H9 (cell line): ENCODE measurements around the gene ANK2. TPM values are rescaled to one million over a fixed set of nuclear protein-coding genes. Genes with fewer than 3 reads are reported as not detected.
A peak's percentile ranks its signal among the peaks of the same experiment; 100 is the strongest.

Experiments used
- DNase-seq: peaks from one replicate; pipeline ENCODE4 v3.0.0-alpha.2; 2017
- H2AFZ ChIP-seq: one replicate; pipeline ENCODE4 v1.6.1; 2013; ENCODE audit warnings: mild to moderate bottlenecking, low read length, control low read depth, moderate library complexity
- H2AK5ac ChIP-seq: 2 replicates; pipeline ENCODE4 v1.6.1; 2013; ENCODE audit warnings: low read length, control low read depth, mixed read lengths; ENCODE audit not compliant: insufficient read length
- H2BK120ac ChIP-seq: one replicate; pipeline ENCODE4 v1.6.1; 2013; ENCODE audit warnings: low read depth, mild to moderate bottlenecking, low read length, control low read depth, inconsistent platforms; ENCODE audit not compliant: poor library complexity, severe bottlenecking
- H2BK12ac ChIP-seq: 2 replicates; pipeline ENCODE4 v1.6.1; 2013; ENCODE audit warnings: low read length, control low read depth, mixed read lengths, low read depth; ENCODE audit not compliant: insufficient read length
- H2BK15ac ChIP-seq: 2 replicates; pipeline ENCODE4 v1.6.1; 2013; ENCODE audit warnings: low read depth, low read length, control low read depth
- H2BK20ac ChIP-seq: one replicate; pipeline ENCODE4 v1.6.1; 2013; ENCODE audit warnings: low read depth, mild to moderate bottlenecking, low read length, control low read depth, inconsistent platforms; ENCODE audit not compliant: poor library complexity, severe bottlenecking
- H2BK5ac ChIP-seq: 2 replicates; pipeline ENCODE4 v1.6.1; 2013; ENCODE audit warnings: low read length, control low read depth, mixed read lengths; ENCODE audit not compliant: insufficient read length
- H3K14ac ChIP-seq: 2 replicates; pipeline ENCODE4 v1.6.1; 2013; ENCODE audit warnings: low read length, control low read depth; ENCODE audit not compliant: insufficient read depth
- H3K18ac ChIP-seq: 2 replicates; pipeline ENCODE4 v1.6.1; 2013; ENCODE audit warnings: low read depth, mild to moderate bottlenecking, mixed read lengths, low read length, control low read depth; ENCODE audit not compliant: insufficient read length
- H3K23ac ChIP-seq: 2 replicates; pipeline ENCODE4 v1.6.1; 2013; ENCODE audit warnings: low read length, control low read depth, mixed read lengths, low read depth; ENCODE audit not compliant: insufficient read length
- H3K23me2 ChIP-seq: 2 replicates; pipeline ENCODE4 v1.6.1; 2013; ENCODE audit warnings: low read depth, mild to moderate bottlenecking, mixed read lengths, low read length, control low read depth; ENCODE audit not compliant: insufficient read length, poor library complexity, severe bottlenecking
- H3K27ac ChIP-seq: 2 replicates; pipeline ENCODE4 v1.5.1; 2013; ENCODE audit warnings: low read length, control low read depth, mixed read lengths, low read depth; ENCODE audit not compliant: insufficient read length
- H3K27me3 ChIP-seq: 2 replicates; pipeline ENCODE4 v1.6.1; 2013; ENCODE audit warnings: low read length, control low read depth, inconsistent platforms; ENCODE audit not compliant: insufficient read depth
- H3K4ac ChIP-seq: 2 replicates; pipeline ENCODE4 v1.6.1; 2013; ENCODE audit warnings: low read depth, mild to moderate bottlenecking, control low read depth, inconsistent platforms, low read length, moderate library complexity
- H3K4me1 ChIP-seq: 2 replicates; pipeline ENCODE4 v1.6.1; 2013; ENCODE audit warnings: low read length, control low read depth, inconsistent platforms; ENCODE audit not compliant: insufficient read depth
- H3K4me2 ChIP-seq: 2 replicates; pipeline ENCODE4 v1.6.1; 2013; ENCODE audit warnings: low read length, control low read depth, mixed read lengths; ENCODE audit not compliant: insufficient read length, insufficient read depth
- H3K56ac ChIP-seq: 2 replicates; pipeline ENCODE4 v1.6.1; 2013; ENCODE audit warnings: low read depth, mild to moderate bottlenecking, mixed read lengths, low read length, control low read depth; ENCODE audit not compliant: insufficient read length
- H3K79me1 ChIP-seq: 2 replicates; pipeline ENCODE4 v1.6.1; 2013; ENCODE audit warnings: low read depth, mild to moderate bottlenecking, moderate library complexity, low read length, control low read depth, inconsistent platforms; ENCODE audit not compliant: insufficient read depth, poor library complexity, severe bottlenecking
- H3K79me2 ChIP-seq: 2 replicates; pipeline ENCODE4 v1.6.1; 2013; ENCODE audit warnings: low read length, control low read depth, inconsistent platforms; ENCODE audit not compliant: insufficient read depth
- H3K9ac ChIP-seq: 2 replicates; pipeline ENCODE4 v1.6.1; 2013; ENCODE audit warnings: low read length, control low read depth, mixed read lengths; ENCODE audit not compliant: insufficient read length; ENCODE audit errors: extremely low read depth
- H3K9me3 ChIP-seq: one replicate; pipeline ENCODE4 v1.6.1; 2013; ENCODE audit warnings: low read depth, low read length, inconsistent platforms; ENCODE audit not compliant: control insufficient read depth
- H3T11ph ChIP-seq: one replicate; pipeline ENCODE4 v1.6.1; 2013; ENCODE audit warnings: mild to moderate bottlenecking, low read length, control low read depth, inconsistent platforms
- H4K20me1 ChIP-seq: one replicate; pipeline ENCODE4 v1.6.1; 2013; ENCODE audit not compliant: control insufficient read depth, insufficient read length, insufficient read depth
- H4K5ac ChIP-seq: 2 replicates; pipeline ENCODE4 v1.6.1; 2013; ENCODE audit warnings: low read depth, mild to moderate bottlenecking, mixed read lengths, low read length, control low read depth; ENCODE audit not compliant: insufficient read length
- H4K8ac ChIP-seq: replicated peaks from 2 replicates; pipeline ENCODE4 v1.6.1; 2013; ENCODE audit warnings: low read length, control low read depth, mixed read lengths, low read depth; ENCODE audit not compliant: insufficient read length
- H4K91ac ChIP-seq: 2 replicates; pipeline ENCODE4 v1.6.1; 2013; ENCODE audit warnings: low read depth, mild to moderate bottlenecking, moderate library complexity, mixed read lengths, low read length, control low read depth; ENCODE audit not compliant: insufficient read length
- H3K27ac Mint-ChIP-seq, 3 experiments: 2 replicates in 2 of 3; 3 replicates in 1 of 3; pipeline ENCODE4 v1.8.0; 2020 to 2021; ENCODE audit warnings: mixed read lengths in 3 of 3, mild to moderate bottlenecking in 1 of 3, moderate library complexity in 1 of 3
- H3K27me3 Mint-ChIP-seq: 2 replicates; pipeline ENCODE4 v1.8.0; 2021; ENCODE audit warnings: low read depth, mild to moderate bottlenecking, moderate library complexity, mixed read lengths
- H3K36me3 Mint-ChIP-seq, 3 experiments: 2 replicates in 2 of 3; 3 replicates in 1 of 3; pipeline ENCODE4 v1.8.0; 2020 to 2021; ENCODE audit warnings: low read depth in 3 of 3, mixed read lengths in 3 of 3; ENCODE audit not compliant: insufficient read depth in 1 of 3
- H3K4me1 Mint-ChIP-seq, 2 experiments: 2 replicates each; pipeline ENCODE4 v1.8.0; 2020; ENCODE audit warnings: mixed read lengths in 2 of 2
- H3K4me3 Mint-ChIP-seq, 2 experiments: 2 replicates in 1 of 2; 3 replicates in 1 of 2; pipeline ENCODE4 v1.8.0; 2020 to 2021; ENCODE audit warnings: mild to moderate bottlenecking in 2 of 2, mixed read lengths in 2 of 2, moderate library complexity in 1 of 2
- H3K9me3 Mint-ChIP-seq, 2 experiments: 2 replicates in 1 of 2; 3 replicates in 1 of 2; pipeline ENCODE4 v1.8.0; 2020; ENCODE audit warnings: mild to moderate bottlenecking in 2 of 2, mixed read lengths in 2 of 2, moderate library complexity in 1 of 2
- WGBS: extraction: QIAGEN DNeasy Blood & Tissue Kit; methylation state at CpG from one replicate; pipeline ENCODE4 v1.1.7; 2013; ENCODE audit warnings: missing lambda C conversion rate, low lambda C conversion rate, mixed read lengths; ENCODE audit not compliant: insufficient read length; ENCODE audit errors: extremely low coverage; 5-methylcytosine and 5-hydroxymethylcytosine counted together
- total RNA-seq: library from RNA; stranded (reverse); gene quantifications from 2 replicates; pipeline ENCODE4 v1.2.1, GENCODE V29; 2021
- TF ChIP-seq, protein P1 (sequence below): fragments of 200-600 bp; sonication (generic); conservative IDR thresholded peaks from 3 replicates; pipeline ENCODE4 v1.8.0; 2021; ENCODE audit warnings: antibody characterized with exemption, mild to moderate bottlenecking

ANK2 gene
- total RNA-seq, 1 experiment from 2014 or later: 36.8 TPM

GRCh38 chr4:113042502-113042901 is 7.0 kb upstream of the ANK2 start:
- Histone ChIP-seq H2BK120ac (no peak overlapping the region), H3K4ac (no peak overlapping the region), H3T11ph (no peak overlapping the region), H3K27me3 (no peaks in the 10 kb centered on the region), H3K14ac (no peak overlapping the region), H4K5ac (no peak overlapping the region), H2BK12ac (no peak overlapping the region), H2BK5ac (no peak overlapping the region), H2BK20ac (no peak overlapping the region), H4K20me1 (no peaks in the 10 kb centered on the region), H3K56ac (no peak overlapping the region), H4K8ac (no peak overlapping the region), H2BK15ac (no peak overlapping the region), H4K91ac (no peak overlapping the region), H3K9me3 (no peaks in the 10 kb centered on the region), H3K9ac (no peak overlapping the region), H3K4me1 (no peaks in the 10 kb centered on the region), H3K79me2 (no peaks in the 10 kb centered on the region), H3K23ac (no peak overlapping the region), H3K4me2 (no peak overlapping the region), H3K79me1 (no peaks in the 10 kb centered on the region), H3K18ac (no peak overlapping the region), H3K27ac (no peak overlapping the region), H2AK5ac (no peak overlapping the region), H2AFZ (no peak overlapping the region), H3K23me2 (no peaks in the 10 kb centered on the region)
- Mint-ChIP-seq H3K27me3 (no peaks in the 10 kb centered on the region), H3K27ac (no peak overlapping the region), H3K4me3 (no peak overlapping the region), H3K9me3 (no peaks in the 10 kb centered on the region; a peak in 1 of 5 replicates), H3K36me3 (peaks cover 4 to 7% (median 4%) of the 10 kb centered on the region in 3 experiments; a peak in 5 of 7 replicates), H3K4me1 (peaks cover 16 to 17% of the 10 kb centered on the region in 2 experiments)
- TF ChIP-seq, protein P1, sequence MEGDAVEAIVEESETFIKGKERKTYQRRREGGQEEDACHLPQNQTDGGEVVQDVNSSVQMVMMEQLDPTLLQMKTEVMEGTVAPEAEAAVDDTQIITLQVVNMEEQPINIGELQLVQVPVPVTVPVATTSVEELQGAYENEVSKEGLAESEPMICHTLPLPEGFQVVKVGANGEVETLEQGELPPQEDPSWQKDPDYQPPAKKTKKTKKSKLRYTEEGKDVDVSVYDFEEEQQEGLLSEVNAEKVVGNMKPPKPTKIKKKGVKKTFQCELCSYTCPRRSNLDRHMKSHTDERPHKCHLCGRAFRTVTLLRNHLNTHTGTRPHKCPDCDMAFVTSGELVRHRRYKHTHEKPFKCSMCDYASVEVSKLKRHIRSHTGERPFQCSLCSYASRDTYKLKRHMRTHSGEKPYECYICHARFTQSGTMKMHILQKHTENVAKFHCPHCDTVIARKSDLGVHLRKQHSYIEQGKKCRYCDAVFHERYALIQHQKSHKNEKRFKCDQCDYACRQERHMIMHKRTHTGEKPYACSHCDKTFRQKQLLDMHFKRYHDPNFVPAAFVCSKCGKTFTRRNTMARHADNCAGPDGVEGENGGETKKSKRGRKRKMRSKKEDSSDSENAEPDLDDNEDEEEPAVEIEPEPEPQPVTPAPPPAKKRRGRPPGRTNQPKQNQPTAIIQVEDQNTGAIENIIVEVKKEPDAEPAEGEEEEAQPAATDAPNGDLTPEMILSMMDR: peak; percentile 16; the same call in 2 of the 3 replicates
- DNase-seq: no peak
- WGBS: no CpG with 5 or more reads among the region's 2 CpGs
